ENCODE results near the gene XPO4.
"Not testable (repeated sequence)": the region's sequence is repeated elsewhere in the genome, so short reads cannot be mapped to it uniquely, and the experiment has no call there.

DNA sequence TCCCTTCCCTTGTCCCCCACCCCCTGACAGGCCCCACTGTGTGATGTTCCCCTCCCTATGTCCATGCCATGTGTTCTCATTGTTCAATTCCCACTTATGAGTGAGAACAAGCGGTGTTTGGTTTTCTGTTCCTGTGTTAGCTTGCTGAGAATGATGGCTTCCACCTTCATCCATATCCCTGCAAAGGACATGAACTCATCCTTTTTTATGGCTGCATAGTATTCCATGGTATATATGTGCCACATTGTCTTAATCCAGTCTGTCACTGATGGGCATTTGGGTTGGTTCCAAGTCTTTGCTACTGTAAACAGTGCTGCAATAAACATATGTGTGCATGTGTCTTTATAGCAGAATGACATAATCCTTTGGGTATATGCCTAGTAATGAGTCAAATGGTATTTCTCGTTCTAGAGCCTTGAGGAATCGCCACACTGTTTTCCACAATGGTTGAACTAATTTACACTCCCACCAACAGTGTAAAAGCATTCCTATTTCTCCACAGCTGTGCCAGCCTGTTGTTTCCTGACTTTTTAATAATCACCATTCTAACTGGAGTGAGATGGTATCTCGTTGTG lies 158.6 kb downstream of the XPO4 start:
- not testable (repeated sequence) for TF ChIP-seq CTCF, POLR2A, EP300 (IDR thresholded peaks at IDR 0.05)

Measured in ovary (tissue), 3 donors.